Prostate gland (tissue), 2 donors: ENCODE data around the gene NAP1L4. TPM values are rescaled to one million over a fixed set of nuclear protein-coding genes. Genes with fewer than 3 reads are reported as not detected.
A peak's percentile ranks its signal among the peaks of the same experiment; 100 is the strongest.

Source experiments
- DNase-seq: peaks from one replicate; pipeline ENCODE4 v3.0.0-alpha.2; 2019; ENCODE audit warnings: low spot score
- H3K27ac ChIP-seq, 2 donors: fragments of 200-600 bp; sonication (generic); 2 replicates each; pipeline ENCODE4 v1.5.1; 2017 to 2019
- H3K27me3 ChIP-seq: fragments of 200-600 bp; sonication (generic); replicated peaks from 2 replicates; pipeline ENCODE4 v1.5.1; 2019; ENCODE audit not compliant: insufficient read depth
- H3K36me3 ChIP-seq, 2 donors: fragments of 200-600 bp; sonication (generic); 1 replicate in 1 of 2; 2 replicates in 1 of 2; pipeline versions ENCODE4 v1.5.1 to v1.8.1; 2017 to 2019
- H3K4me1 ChIP-seq: fragments of 200-600 bp; sonication (generic); replicated peaks from 2 replicates; pipeline ENCODE4 v1.5.1; 2019
- H3K4me3 ChIP-seq, 2 donors: fragments of 200-600 bp; sonication (generic); 2 replicates each; pipeline ENCODE4 v1.5.1; 2017 to 2019
- H3K9me3 ChIP-seq: fragments of 200-600 bp; sonication (generic); 2 replicates; pipeline ENCODE4 v1.5.1; 2017
- POLR2A ChIP-seq: fragments of 450-650 bp; IDR thresholded peaks from one replicate; pipeline ENCODE4 v1.6.1; 2016; ENCODE audit warnings: antibody characterized with exemption, mild to moderate bottlenecking
- POLR2AphosphoS5 ChIP-seq: sonication (generic); formaldehyde crosslinking; IDR thresholded peaks from one replicate; pipeline ENCODE4 v1.6.1; 2017; ENCODE audit warnings: antibody characterized with exemption
- WGBS: methylation state at CpG from one replicate; pipeline ENCODE4 v1.1.5; 2018; 5-methylcytosine and 5-hydroxymethylcytosine counted together
- intact Hi-C: fragments of 100-400 bp; cut with DNase I; formaldehyde crosslinking; loops from one replicate; pipeline ENCODE4 v1.14.2; 2022
- total RNA-seq, 2 donors: library from RNA; depleted of rRNA; stranded (reverse); fragments of >200 nt; gene quantifications; one replicate each; pipeline ENCODE4 v1.1.0, GENCODE V29; 2016
- TF ChIP-seq, protein P1 (sequence below), 4 experiments: fragments of 200-600 bp in 2 of 4; fragments of 450-650 bp in 2 of 4; sonication (generic) in 2 of 4; IDR thresholded peaks; 1 replicate in 3 of 4; 2 replicates in 1 of 4; pipeline ENCODE4 v1.5.1; 2016 to 2019; ENCODE audit warnings: antibody characterized with exemption in 4 of 4, mild to moderate bottlenecking in 2 of 4, moderate library complexity in 2 of 4

NAP1L4 gene
- total RNA-seq, 2 donors from 2014 or later, result 103 to 131 TPM

- no peak overlapping the region for H3K4me3 ChIP-seq
- no peaks in the 10 kb centered on the region for H3K36me3 ChIP-seq
- H3K27me3 ChIP-seq, result no peaks in the 10 kb centered on the region
- peaks cover 22% of the 10 kb centered on the region for H3K4me1 ChIP-seq
- intact Hi-C loops, result no loop called here
- TF ChIP-seq, protein P1, sequence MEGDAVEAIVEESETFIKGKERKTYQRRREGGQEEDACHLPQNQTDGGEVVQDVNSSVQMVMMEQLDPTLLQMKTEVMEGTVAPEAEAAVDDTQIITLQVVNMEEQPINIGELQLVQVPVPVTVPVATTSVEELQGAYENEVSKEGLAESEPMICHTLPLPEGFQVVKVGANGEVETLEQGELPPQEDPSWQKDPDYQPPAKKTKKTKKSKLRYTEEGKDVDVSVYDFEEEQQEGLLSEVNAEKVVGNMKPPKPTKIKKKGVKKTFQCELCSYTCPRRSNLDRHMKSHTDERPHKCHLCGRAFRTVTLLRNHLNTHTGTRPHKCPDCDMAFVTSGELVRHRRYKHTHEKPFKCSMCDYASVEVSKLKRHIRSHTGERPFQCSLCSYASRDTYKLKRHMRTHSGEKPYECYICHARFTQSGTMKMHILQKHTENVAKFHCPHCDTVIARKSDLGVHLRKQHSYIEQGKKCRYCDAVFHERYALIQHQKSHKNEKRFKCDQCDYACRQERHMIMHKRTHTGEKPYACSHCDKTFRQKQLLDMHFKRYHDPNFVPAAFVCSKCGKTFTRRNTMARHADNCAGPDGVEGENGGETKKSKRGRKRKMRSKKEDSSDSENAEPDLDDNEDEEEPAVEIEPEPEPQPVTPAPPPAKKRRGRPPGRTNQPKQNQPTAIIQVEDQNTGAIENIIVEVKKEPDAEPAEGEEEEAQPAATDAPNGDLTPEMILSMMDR (IDR thresholded peaks at IDR 0.05), result no peak
- no peak for TF ChIP-seq POLR2A
- TF ChIP-seq POLR2AphosphoS5, result no peak
- no peaks in the 10 kb centered on the region for H3K9me3 ChIP-seq
- WGBS, result 71% methylated on average over 8 of the region's 8 CpGs
- no peak for DNase-seq
- peak overlapping the region in 1 of 2 donors; percentile 85 for H3K27ac ChIP-seq
These were observed 10.7 kb upstream of the NAP1L4 start for GRCh38 chr11:3002871-3003270.

GRCh38 chr11:3002351-3002861 lies 10.3 kb upstream of the NAP1L4 start:
- 86% methylated on average over 8 of the region's 8 CpGs for WGBS
- intact Hi-C loops, result no loop called here
- H3K27ac ChIP-seq, result peak overlapping the region; percentile 85 to 88
- TF ChIP-seq POLR2AphosphoS5, result no peak
- no peak for TF ChIP-seq POLR2A
- peaks cover 22% of the 10 kb centered on the region for H3K4me1 ChIP-seq
- H3K9me3 ChIP-seq, result no peaks in the 10 kb centered on the region
- no peak overlapping the region for H3K4me3 ChIP-seq
- H3K36me3 ChIP-seq, result no peaks in the 10 kb centered on the region
- no peaks in the 10 kb centered on the region for H3K27me3 ChIP-seq
- no peak for DNase-seq

GRCh38 chr11:3001496-3001895 lies 9.4 kb upstream of the NAP1L4 start:
- H3K9me3 ChIP-seq, result no peaks in the 10 kb centered on the region
- TF ChIP-seq POLR2AphosphoS5, result peak; percentile 26
- TF ChIP-seq, protein P1 (IDR thresholded peaks at IDR 0.05), result no peak
- intact Hi-C loops, result no loop called here
- peak overlapping the region; percentile 85 to 88 for H3K27ac ChIP-seq
- peaks cover 22% of the 10 kb centered on the region for H3K4me1 ChIP-seq
- DNase-seq, result peak; percentile 67
- H3K27me3 ChIP-seq, result no peaks in the 10 kb centered on the region
- no peaks in the 10 kb centered on the region for H3K36me3 ChIP-seq
- H3K4me3 ChIP-seq, result no peak overlapping the region
- WGBS, result 34% methylated on average over 6 of the region's 6 CpGs

- Histone ChIP-seq H3K27ac (peak overlapping the region; percentile 85 to 88), H3K36me3 (no peaks in the 10 kb centered on the region), H3K27me3 (no peaks in the 10 kb centered on the region), H3K4me3 (no peak overlapping the region), H3K4me1 (peaks cover 22% of the 10 kb centered on the region), H3K9me3 (no peaks in the 10 kb centered on the region)
- WGBS, result 45% methylated on average over 14 of the region's 17 CpGs
- TF ChIP-seq POLR2AphosphoS5, result peak; percentile 89
- TF ChIP-seq, protein P1 (IDR thresholded peaks at IDR 0.05), result no peak
- no peak for TF ChIP-seq POLR2A
- DNase-seq, result peak; percentile 96
- intact Hi-C loops, result no loop called here
These were observed 8.2 kb upstream of the NAP1L4 start for GRCh38 chr11:3000032-3000961.

DNA sequence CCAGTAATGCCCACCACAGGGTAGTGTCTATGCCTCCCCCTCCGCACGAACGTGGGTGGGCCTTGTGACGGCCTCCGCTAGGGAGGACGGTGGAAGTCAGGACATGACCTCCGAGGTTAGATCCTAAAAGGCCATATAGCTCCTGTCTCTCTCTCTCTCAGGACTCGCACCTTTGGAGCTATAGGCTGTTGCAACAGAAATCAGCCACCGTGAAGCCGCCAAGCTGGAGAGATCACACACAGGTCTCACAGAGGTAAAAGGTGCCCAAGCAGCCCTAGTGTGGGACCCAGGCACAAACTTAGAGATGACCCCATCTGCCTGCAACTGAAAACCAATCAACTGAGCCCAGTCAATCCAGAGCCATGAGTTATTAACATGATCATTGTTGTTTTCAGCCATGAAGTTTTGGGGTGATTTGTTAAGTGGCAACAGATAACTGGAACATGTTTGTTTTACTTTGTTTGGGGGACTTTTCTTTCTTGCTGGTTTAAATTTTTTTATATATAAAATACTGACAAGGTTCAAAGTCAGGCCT lies 7.4 kb upstream of the NAP1L4 start:
- peaks cover 22% of the 10 kb centered on the region for H3K4me1 ChIP-seq
- H3K27me3 ChIP-seq, result no peaks in the 10 kb centered on the region
- no peak for DNase-seq
- intact Hi-C loops, result no loop called here
- no peaks in the 10 kb centered on the region for H3K36me3 ChIP-seq
- TF ChIP-seq POLR2AphosphoS5, result no peak
- TF ChIP-seq, protein P1 (IDR thresholded peaks at IDR 0.05), result no peak
- peak overlapping the region; percentile 85 to 88 for H3K27ac ChIP-seq
- 82% methylated on average over 10 of the region's 10 CpGs for WGBS
- H3K4me3 ChIP-seq, result no peak overlapping the region
- H3K9me3 ChIP-seq, result no peaks in the 10 kb centered on the region
